Stimulated activated CD4-positive, alpha-beta T cell treated with anti-CD3 and anti-CD28 coated beads, Interleukin-1b, Interleukin-23, amount 100 ng/mL, for 4 hours (primary cell): ENCODE results near the gene PFDN1.

Experiments
- DNase-seq, 2 donors: peaks; one replicate each; pipeline ENCODE4 v3.0.0-alpha.2; 2020; ENCODE audit warnings: low read depth in 2 of 2

The PFDN1 gene

DNA sequence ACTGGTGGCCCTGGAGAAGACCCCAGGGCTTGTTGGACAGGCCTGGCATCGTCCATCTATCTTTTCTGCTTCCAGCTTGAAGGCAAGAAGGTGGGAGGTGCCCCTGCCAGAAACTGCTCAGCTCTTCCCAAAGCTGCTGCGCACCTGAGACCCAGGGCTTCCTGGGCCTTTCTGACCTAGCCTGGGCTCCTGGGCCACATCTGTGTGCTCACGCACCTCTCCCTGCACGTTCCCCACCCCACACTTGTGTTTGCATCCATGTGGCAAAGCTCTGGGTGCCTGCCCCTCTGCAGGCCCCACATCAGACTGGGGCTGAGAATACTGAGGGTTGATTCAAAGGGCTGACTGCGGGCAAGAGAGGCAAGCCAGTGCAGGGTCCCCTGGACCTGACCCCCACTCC is 63.4 kb downstream of the PFDN1 start:
- DNase-seq: no peak

DNA sequence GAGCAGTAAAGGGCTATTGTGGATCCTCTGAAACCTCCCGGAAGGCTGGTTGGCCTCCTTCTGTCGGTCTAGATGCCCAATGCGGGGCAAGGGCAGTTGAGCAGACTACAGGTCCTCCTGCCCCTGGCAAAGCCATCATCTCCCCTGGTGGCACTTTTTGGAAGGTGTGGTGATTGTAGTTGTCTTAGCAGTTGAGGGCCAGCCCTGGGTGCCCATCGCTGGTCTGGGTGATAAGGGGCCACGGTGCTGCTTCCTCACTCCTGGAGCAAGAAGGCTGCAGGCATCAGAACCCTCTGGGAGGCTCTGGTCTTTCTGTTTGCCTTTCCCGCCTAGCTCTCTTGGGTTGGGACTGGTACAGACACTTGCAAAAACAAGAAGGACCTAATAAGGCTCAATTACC is 64.1 kb downstream of the PFDN1 start:
- no peak for DNase-seq

DNA sequence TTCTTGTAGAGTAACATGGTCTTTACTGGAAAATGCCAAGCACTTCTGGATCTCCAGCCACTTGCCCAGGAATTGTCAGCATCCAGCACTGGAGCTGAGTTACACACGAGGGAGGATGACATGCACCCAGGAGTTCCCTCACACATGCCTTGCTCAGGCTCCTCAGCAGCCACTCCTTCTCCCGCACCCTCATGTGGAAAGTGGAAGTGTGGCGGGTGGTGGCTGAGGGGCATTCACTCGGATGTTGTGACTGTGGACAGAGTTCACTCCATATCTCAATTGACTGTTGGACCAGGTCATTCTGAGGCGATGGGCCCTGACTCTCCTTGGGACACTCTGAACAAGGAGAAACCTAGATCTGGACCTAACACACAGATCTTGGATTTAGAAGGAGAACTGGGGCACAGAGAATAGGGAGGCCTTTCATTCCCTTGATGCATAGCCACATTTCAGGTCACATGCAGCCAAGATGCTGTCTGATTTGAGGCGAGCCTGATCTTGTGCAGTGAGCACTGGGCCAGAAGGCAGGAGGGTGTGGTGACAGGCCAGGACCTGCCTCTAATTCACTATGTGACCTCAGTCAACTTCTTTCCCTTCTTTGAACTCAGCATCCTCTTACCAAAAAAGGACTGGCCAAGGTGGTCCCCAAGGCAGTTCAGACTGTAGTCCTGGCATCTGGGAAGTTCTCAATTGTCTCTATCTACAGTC is 65.9 kb downstream of the PFDN1 start:
- DNase-seq: no peak

DNA sequence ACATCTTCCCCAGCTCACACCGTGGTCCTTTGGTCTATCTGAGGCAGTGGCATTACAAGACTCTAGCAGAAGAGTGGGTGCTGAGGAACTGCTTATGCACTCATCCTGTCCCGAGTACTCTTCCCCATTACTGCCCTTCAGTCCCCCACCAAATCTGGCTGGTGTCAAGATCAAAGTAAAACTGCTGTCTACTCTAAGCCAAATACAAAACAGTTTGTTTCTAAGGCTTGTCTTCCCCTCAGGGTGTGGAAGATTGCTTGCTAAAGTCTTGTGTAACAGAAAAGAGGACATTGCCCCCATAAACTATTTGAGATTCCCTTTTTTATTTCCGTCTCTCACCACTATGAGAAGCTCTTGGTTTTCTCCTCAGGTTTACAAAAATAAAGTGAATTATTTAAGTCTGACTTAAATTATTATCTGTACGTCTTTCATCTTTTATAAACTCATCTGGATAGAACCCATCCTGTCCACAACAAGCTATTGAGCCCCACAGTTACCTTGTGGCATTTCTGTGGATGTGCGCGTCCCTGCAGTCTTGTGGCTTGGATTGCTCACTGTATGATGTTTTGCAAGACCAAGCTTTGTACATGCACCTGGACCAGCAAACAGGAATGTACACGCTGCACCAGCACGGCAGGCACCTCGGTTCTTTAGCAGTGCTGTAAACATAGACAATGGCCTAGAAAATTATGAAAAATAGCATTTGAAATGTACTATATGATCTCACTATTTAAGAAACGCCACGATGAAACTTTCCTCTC is 66.9 kb downstream of the PFDN1 start:
- DNase-seq: no peak

DNA sequence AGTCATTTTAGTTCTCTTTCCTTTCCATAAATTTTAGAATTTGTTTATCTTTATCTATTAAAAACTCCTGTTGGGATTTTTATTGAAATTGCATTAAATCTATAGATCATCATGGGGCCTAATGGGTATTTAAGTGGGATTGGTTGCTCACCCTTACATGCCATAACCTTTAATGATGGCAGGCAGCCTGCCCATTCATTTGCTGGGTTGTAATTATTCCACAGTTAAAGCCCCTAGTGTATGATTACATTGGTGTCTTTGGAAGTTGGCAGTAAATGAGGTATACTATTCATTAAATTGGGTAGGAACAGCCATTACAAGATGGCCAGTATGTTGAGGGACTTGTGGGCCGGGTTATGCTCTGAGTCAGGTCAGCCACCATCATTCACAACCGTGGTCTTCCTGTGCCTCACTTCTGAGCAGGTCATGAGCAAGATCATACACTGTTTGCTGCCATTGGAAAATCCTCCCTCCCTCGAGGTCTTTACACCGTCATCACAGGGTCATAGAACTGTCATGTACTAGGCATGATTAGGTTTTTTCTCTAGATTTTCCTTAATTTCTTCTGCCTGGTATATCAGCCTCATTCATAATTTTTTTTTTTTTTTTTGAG is 68.4 kb downstream of the PFDN1 start:
- no peak for DNase-seq

DNA sequence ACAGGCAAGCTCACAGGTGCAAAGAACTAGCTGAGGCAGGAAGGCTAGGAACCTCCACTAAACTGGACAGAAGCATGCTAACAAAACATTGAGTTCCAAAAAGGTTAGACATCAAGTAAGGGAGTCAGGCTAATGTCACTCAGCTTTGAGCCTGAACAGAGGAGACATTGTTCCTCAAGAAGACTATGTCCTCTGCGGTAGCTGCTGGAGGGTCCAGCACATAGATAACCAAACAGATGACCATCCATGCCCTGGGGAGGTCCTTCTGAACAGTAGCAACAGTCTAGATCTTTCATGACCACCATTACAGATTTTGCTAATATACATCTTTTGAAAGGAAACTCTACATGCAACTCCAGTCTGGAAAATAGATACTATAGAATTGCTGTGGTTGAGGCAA is 70.2 kb downstream of the PFDN1 start:
- DNase-seq: no peak

DNA sequence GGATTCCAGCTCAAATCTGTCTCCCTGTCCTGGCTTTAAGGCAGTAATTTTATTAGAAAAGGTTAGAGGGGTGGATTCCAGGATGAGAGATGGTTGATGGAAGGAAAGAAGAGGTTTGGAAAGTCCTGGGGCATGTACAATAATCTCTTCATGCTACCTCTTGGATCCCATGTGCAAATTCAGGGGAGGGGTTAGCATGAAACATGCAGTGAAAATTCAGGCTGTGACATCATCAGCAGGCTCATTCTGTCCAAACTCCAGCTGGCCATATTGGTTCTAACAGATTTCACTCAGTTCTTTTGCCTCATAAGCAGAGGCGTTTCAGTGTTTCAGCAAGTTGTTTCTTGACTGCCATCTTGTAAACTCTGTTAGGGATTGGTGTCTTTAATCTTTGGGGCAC is 72.5 kb downstream of the PFDN1 start:
- no peak for DNase-seq

DNA sequence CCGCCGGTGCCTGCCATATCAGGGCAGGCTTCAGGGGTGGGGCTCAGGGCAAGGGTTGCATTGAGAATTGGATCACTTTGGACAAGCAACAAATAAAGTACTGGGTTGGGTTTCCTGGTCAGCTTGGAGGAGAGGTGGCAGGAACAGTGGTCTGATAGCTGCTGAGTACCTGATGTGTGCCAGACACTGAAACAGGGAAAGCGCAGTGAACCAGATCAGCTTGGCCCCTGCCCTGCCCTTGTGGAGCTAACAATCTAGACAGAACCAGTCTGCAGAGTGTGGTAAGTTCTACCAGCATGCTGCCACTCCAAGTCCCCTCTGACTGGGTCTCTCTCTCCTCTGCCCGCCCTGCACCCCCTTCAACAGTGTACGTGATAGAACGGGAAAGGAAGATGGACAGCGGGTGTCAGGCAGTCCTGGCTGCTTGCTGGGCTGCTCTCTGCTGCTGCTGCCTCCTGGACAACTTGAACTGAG is 74.5 kb downstream of the PFDN1 start:
- no peak for DNase-seq

DNA sequence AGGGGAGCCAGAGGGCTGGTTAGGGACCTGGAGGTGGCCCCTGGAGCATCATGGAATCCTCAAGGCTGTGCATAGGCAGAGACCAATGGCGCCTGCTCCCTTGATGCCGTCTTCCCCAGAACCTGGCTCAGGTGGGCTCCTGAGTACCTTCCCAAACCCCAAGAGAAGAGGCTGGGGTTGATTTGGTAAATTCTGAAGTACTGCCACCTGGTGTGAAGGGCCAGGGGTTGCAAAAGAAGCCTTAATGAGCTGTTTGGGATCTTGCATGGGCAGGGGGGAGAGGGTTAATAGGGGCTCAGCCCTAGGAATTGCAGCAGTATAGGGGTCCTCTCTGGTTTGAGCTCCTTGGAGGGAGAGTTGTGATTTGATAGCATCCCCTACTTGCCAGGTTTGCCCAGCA is 75.9 kb downstream of the PFDN1 start:
- DNase-seq: no peak

DNA sequence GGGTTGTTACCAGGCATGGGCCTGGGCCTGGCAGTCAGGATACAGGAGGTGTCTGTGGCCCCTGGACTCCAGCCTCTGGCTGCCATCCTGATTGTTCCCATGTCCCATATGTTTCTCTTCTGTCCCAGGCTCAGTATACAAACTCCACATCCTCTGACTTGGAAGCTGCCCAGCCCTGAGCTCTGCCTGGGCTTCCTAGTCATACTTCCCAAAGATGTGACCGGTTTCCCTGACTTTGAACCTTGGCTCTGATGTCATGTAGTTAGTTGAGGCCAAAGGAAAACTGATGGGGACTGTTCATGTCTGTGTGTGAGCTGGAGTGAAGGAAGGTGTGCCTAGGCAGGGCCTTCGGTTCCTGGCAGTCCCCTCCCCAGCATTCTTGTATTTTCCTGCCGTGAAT is 77.5 kb downstream of the PFDN1 start:
- DNase-seq: no peak

DNA sequence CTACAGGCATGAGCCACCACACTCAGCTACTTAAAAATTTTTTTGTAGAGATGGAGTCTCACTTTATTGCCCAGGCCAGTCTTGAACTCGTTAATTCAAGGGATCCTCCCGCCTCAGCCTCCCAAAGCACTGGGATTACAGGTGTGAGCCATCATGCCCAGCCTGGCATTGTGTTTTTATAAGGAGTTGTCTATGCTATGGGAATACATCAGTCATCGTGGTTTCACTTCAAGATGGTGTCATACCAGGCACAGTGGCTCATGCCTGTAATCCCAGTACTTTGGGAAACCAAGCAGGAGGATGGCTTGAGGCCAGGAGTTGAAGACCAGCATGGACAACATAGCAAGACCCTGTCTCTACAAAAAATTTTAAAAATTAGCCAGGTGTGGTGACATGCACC is 78.2 kb downstream of the PFDN1 start:
- no peak for DNase-seq

DNA sequence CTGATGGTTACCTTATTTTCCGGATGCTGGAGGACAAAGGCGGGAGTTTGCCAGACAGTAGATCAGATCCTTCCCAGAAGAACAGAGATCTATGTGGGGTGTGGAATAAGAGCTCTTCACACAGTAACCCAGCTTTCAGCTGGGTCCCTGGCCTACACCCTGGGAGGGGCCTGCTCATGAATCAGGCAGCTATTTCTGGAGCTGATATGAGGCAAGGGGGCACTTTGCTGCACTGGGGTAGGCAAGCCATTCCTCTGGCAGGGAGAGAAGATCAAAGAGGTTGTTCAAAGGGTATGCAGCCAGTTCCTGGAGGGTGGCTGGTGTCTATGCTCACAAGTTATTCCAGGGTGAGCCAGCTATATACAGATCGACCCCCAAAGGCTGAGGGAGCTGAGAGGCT is 79.3 kb downstream of the PFDN1 start:
- no peak for DNase-seq

DNA sequence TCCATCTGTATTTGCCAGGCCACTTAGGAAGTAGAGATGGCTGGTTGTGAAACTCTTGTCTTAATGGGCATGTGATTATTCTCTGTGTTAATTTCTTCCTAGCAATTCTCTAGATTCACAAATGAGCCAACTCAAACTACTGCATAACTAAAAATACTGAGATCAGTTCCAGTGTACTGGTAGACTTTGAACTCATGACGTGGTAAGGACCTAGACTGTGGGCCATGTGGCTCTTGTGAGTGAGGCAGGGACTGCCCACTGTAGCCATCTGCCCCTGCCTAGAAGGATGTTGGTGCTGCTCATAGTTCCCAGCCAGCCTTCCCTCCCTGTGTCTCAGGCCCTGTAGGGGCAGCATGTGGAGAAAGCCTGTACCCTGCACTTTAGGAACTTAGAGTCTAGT is 80.5 kb downstream of the PFDN1 start:
- no peak for DNase-seq

DNA sequence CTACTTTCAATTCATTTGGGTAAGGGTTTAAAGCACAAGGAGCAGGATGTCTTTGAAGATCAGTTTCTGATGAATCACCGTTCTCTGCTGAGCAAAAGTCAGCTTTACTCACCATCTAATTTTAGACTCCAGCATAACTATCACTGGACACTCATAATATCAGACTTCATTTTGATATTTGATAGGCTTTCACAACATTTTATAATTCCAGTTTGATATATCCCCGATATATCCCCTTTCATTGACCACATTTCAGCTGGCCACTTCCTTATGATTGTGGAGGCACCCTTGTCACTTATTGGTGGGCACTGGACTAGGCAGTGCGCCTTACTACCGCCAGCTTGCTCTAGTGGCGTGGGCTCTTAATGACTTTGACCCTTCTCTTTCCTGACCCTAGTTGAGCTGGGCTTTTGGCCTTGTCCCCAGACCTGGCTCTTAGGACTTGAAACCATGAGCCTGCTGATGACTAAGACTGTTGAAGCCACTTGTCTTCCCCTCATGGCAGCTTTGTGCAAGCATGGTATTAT is 81.1 kb downstream of the PFDN1 start:
- no peak for DNase-seq

DNA sequence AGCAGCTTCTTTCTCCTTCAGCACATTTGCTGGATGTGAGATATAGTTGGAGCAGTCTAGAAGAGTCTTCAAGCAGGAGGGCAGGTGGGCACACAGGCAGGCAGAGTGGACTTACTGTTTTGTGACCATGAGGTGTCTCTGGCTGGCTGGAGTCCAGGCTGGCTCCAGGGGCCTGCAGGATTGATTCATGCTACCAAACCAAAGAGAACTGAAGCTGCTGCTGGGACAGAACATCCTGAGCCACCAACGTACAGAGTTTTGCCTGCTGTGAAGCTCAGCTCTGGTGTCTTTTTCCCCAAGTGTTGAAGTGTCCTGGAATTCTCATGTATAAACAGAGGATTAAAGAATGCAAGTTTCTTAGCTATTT is 82.2 kb downstream of the PFDN1 start:
- no peak for DNase-seq

DNA sequence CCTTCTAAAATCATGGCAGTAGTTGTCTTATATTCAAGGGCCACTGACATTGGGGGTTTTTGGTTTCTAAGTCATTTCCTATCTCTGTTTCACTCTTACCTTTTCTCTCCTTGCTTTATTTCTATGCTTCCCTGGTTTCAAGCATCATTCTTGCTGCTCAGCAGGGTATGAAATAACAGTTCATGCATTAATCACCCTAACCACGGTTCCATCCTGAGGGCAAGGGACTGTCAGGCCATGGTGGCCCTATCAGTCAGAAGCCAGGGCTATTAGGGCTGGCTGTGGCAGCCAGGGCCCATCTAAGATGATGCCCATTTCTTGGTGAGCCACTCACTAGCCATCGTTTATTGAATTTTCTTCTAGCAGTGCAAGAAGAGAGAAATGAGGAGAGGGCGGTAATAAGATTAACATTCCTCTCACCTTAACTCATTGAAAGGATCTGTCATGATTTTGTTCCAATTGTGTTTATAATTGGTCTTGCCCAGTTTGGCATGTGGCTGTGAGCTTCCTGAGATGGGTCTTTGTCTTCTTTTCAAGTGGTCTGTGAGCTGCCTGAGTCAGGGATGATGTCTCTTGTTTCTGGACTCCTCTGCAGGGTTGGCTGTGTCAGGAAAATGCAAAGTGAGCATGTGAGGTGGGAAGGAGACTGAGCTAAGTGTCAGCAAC is 82.7 kb downstream of the PFDN1 start:
- no peak for DNase-seq

DNA sequence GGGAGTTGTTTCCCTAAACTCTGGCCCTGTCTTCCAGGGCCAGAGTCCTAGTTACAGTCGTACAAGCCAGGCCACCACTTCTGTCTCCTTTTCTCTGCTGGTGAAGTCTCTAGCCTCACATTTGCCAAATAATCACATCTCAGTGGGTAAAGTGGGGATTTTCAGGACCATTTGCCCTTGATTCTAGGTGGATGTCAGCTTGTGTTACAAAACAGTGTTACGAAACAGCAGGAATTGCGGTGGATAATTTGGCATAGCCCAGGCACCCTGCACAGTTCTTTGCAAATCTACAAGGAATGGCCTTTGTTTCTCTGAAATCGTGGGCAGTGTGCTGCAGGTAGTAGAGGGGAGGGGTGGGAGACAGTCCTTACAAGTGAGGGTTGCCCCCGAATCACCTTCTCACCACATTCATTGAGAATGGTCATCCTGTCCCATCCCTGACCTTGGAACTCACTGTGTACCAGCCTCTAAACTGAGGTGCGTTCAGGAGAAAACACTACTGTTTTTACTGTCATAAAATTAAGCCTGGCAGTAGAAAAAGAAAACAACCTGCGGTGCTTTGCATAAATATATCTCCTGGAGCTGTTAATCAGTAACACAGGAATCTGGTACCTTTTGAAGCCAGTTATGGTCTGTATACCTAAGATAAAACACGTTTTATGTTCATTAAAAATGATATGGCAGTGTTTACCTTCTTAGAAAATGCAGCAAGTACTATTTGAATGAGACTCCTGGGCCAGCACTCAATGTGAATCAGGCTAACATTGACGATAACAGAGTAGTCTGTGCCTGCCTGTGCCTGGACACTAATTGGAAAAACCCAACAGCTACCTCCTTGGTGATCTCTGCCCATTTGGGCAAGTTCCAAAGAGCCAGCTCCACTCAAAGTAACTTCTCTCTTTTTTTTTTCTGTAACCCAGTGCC is 83.6 kb downstream of the PFDN1 start:
- DNase-seq: no peak

DNA sequence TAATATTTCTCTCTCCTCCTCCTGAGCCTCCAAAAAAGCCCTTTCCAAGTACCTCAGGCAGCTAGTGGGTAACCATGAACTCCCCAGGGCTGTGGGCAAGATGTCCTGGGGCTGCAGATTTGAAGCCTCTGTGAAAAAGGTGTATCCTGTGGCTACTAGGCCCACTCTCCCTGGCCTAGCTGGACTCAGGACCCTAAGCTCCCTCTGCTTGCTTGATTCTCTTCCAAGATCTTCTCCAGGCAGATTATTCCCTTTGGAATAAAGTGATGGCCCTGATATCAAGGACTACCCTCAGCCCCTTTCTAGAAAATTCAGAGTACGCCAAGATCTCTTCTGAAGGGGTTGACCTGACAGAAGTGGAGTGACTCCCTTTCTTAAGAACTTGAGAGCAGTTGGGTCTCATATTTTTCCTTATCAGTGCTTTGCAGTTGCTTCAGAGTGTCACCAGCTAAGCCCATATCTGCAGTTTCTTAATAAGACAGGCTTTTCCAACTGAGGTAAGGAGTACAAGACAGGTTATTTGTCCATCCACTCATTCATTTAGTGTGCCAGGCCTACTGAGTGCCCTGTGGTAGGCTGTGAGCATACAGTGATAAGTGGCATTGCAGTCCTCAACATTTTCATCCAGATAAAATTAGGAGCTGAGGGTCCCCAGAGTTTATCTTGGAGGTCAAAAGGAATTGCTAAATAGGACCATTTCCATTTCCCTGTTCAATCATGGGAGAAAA is 85.4 kb downstream of the PFDN1 start:
- no peak for DNase-seq

DNA sequence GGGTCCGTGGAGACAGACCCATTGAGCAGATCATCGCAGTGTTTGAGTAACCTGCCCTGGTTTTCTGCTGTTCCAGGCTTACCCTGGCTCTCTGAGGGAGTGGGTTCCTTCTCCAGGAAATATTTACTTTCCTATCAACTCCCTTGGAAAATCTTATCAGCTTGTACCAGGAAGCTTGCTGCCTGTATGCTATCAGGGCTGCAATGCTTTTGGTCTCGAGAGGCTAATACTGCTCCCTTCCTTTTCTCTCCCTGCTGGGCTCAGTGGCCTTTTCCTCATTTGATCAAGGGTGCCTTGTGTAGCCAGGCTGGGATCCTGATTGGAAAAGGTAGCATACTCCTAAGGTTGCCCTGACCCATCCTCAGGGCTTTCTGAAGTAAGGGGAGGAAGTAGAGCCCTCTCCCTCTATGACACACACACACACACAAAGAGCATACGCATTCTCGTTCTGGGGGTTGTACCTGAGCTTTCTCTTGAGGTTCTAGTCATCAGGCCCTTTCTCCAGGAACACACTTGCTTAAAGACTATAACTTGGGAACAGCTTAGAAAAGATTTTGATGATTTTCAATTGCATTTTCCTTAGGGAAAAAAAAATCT is 86.3 kb downstream of the PFDN1 start:
- DNase-seq: no peak

DNA sequence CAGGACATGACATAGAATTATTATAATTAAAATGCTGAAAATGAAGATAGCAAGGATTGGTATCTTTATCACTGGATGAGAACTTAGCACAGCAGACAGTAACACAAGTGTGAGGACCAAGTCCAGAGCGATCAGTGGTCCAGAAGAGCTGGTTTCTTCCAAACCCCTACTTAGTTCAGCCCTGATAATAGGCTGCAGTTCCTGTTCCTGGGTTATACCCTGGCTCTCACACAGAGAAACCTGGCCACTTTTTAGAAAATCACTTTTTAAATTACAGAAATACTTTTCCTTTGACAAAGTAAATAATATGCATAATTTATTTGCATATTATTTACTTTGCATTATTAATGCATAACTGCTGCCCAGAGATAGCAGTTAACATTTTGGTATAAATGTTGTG is 87.6 kb downstream of the PFDN1 start:
- no peak for DNase-seq
